Left cardiac atrium (tissue), 4 donors: ENCODE measurements around the gene PRKAR2B. TPM values are rescaled to one million over a fixed set of nuclear protein-coding genes. Genes with fewer than 3 reads are reported as not detected.
"Not testable (repeated sequence)": the region's sequence is repeated elsewhere in the genome, so short reads cannot be mapped to it uniquely, and the experiment has no call there.

ENCODE experiments used
- ATAC-seq, 2 donors: fragments of 200-7000 bp; cut with Tn5 transposase; one replicate each; pipeline ENCODE4 v1.9.1; 2020; ENCODE audit warnings: mild to moderate bottlenecking in 2 of 2, moderate library complexity in 2 of 2
- DNase-seq: peaks from one replicate; pipeline ENCODE4 v3.0.0-alpha.2; 2020
- intact Hi-C, 2 donors: fragments of 100-400 bp; cut with DNase I; formaldehyde crosslinking; loops; one replicate each; pipeline versions ENCODE4 v1.14.1 to v1.15.1; 2022 to 2023
- total RNA-seq, 2 donors: library from RNA; stranded (reverse); fragmentation: NEBNext Ultra II Directional; extraction: Animal tissue kit (Norgen Biotek cat#: 25700); gene quantifications; one replicate each; pipeline ENCODE4 v1.2.1, GENCODE V29; 2021
- donor health status: DM: no; HTN: yes; CAD: no.
- donor health status: DM: no; HTN: yes; CAD: no; lungs with severe emphysema.
- donor health status: DM: yes; HTN: yes; CAD: no.
- donor health status: Dilated cardiomyopathy.

PRKAR2B gene
- total RNA-seq, 2 donors from 2014 or later = 52.2 to 78.2 TPM

- intact Hi-C loops = no loop called here
- peak in 1 of 2 donors; percentile 44 for ATAC-seq
- DNase-seq = no peak
Measured at GRCh38 chr7:107025449-107026103, 18.9 kb upstream of the PRKAR2B start.

DNA sequence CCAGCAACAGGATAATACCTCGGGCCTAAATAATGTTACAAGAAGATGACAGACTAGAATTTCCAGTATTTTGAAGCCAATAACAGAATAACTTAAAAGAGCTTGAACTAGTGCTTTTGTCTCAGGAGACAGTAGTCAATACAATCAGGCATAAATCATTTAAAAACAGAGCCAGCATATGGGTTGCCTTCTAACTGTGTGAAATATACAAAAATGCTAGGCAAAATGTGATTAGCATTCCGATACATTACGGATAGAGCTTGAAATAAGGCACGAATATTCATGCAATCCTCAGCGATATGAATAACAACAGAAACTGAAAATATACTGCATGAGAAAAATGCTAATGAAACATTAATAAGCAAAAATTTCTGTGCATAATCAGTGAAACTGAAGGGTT is 18.3 kb upstream of the PRKAR2B start:
- ATAC-seq (no peak), DNase-seq (no peak)
- intact Hi-C loops = no loop called here

DNA sequence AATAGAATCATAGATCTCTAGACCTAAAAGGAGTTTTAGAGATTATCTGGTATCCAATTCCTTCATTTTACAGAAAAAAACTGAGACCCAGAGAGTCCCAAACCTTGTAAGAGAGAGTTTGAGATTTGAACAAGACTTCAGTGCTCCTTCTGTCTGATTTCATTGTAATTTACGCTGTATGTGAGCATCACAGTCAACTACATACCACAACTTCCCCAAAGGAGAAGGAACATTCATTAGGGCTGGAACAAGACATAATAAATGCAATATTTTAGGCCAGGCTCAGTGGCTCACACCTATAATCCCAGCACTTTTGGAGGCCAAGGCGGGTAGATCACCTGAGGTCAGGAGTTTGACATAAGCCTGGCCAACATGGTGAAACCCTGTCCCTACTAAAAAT is 17.3 kb upstream of the PRKAR2B start:
- intact Hi-C loops = no loop called here
- DNase-seq (no peak), ATAC-seq (peak in 1 of 2 donors; percentile 30)

- intact Hi-C loops = no loop called here
Measured at GRCh38 chr7:107029061-107029763, 15.3 kb upstream of the PRKAR2B start.

GRCh38 chr7:107029764-107030286 is 14.7 kb upstream of the PRKAR2B start:
- intact Hi-C loops = no loop called here
- ATAC-seq = no peak
- no peak for DNase-seq

More at GRCh38 chr7:107029061-107029763, 15.3 kb upstream of the PRKAR2B start:
- no peak for DNase-seq
- peak in 1 of 2 donors; percentile 58 for ATAC-seq

GRCh38 chr7:107032050-107032449 is 12.5 kb upstream of the PRKAR2B start:
- intact Hi-C loops = no loop called here
- DNase-seq = no peak

GRCh38 chr7:107032720-107033438 is 11.6 kb upstream of the PRKAR2B start:
- intact Hi-C loops = no loop called here
- ATAC-seq (no peak), DNase-seq (no peak)

More at GRCh38 chr7:107032050-107032449, 12.5 kb upstream of the PRKAR2B start:
- no peak for ATAC-seq

- intact Hi-C loops = no loop called here
- DNase-seq = no peak
- no peak for ATAC-seq
Measured at GRCh38 chr7:107034553-107034952, 10.0 kb upstream of the PRKAR2B start.

- no peak for DNase-seq
- ATAC-seq = peak in 1 of 2 donors; percentile 82
- intact Hi-C loops = no loop called here
Measured at GRCh38 chr7:107035446-107035845, 9.1 kb upstream of the PRKAR2B start.

DNA sequence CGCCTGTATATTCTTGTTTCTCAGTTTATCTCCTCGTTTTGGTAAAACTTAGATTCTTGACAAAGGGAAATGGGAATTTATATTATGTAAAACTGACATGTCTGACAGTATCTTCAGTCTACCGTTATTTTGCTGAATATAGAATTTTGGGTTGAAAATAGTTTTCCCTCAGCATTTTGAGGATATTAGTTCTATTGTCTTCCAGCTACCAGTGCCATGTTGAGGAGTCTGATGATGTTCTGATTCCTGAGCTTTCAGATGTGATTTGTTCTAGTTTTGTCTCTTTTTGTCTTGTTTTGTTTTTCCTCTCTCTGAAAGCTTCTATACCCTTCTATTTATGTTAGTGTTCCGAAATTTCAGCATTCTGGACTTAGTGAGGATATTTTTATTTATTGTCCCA is 8.0 kb upstream of the PRKAR2B start:
- intact Hi-C loops = no loop called here
- DNase-seq = no peak

DNA sequence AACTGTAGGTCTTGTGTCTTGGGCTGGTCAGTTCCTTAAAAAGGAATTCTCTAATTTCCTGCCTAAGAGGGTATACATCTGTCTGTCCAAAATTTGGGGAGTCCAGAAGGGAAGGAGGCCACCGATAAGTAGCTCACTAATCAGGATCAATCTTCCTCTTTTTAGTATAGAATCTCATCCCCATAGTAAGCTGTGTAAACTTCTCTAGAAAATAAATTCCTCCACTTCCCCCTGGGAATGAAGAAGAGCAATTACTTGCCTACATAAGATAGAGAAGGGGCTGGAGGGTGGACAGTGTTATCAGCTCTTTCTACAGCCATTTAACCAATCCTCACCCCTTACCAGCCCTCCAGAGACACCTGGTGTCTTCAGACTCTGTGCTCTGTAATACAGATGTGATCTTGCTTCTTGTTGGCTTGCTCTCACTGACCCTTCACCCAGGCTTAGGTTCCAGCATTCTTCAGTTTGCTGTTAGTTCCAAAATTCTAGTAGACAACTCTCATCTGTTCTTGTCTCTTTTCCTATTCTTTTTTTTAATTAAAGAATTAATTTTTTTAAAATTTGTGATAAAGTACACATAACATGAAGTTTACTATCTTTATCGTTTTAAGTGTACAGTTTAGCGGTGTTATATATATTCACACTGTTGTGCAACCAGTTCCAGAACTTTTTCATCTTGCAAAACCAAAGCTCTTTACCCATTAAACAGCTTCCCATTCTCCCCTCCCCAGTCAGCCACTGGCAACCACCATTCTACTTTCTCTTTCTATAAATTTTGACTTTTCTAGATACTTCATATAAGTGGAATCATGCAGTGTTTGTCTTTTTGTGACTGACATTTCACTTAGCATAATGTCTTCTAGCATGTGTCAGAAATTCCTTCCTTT is 6.5 kb upstream of the PRKAR2B start:
- ATAC-seq = no peak
- intact Hi-C loops = no loop called here
- DNase-seq = no peak

More for the DNA sequence above, 8.0 kb upstream of the PRKAR2B start:
- no peak for ATAC-seq

DNA sequence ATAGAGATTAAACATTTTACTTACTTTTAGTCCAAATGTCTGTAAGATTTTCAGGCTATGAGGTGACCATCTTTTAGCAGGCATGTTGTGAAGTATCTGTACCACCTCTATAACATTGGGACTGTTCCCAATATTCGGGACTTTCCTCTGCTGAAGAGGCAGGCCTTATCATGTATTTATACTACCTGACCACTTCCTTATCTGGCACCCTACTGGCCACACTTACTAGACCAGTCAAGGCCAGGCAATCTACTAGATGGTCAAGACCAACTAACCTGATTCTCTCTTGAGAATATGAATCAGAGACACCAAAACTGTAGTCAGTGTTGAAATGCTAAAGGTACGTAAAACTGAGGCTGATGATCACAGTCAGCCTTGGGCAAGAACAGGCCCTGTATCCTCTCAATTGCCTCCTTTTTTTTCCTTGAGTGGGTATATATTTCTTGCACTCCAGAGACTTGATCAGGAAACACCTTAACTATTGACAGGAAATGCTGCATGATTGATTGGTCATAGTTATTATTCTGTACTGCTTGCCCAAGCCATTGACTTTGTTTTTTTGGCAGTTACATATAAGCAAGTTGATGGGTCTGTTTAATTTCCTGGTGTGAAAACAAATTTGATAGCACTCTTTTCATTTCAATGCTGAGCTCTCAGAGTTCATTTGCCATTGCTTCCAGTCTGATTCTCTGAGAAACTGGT is 5.2 kb upstream of the PRKAR2B start:
- intact Hi-C loops = no loop called here
- DNase-seq (no peak), ATAC-seq (no peak)

DNA sequence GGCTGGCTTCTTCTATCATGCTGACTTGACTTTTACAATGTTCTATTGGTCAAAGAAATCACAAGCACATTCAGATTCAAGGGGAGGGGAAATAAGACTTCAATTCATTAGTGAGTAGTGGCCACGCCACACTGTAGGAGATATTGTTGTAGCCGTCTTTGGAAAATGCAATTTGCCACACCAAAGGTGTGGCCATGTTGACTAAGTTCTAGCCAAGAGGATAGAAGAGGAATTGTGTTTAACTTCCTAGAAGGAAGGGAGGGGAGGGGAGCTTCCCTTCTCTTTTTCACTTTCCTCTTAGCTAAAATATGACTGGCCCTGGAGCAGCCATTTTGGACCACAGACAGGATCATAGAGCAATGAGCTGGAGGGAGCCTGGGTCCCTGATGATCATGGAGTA is 3.4 kb upstream of the PRKAR2B start:
- intact Hi-C loops = no loop called here
- no peak for DNase-seq
- ATAC-seq = no peak

GRCh38 chr7:107041764-107042163 is 2.7 kb upstream of the PRKAR2B start:
- ATAC-seq, DNase-seq, intact Hi-C loops: not testable (repeated sequence)

- ATAC-seq, DNase-seq, intact Hi-C loops: not testable (repeated sequence)
Measured at GRCh38 chr7:107042326-107042910, 2.1 kb upstream of the PRKAR2B start.

DNA sequence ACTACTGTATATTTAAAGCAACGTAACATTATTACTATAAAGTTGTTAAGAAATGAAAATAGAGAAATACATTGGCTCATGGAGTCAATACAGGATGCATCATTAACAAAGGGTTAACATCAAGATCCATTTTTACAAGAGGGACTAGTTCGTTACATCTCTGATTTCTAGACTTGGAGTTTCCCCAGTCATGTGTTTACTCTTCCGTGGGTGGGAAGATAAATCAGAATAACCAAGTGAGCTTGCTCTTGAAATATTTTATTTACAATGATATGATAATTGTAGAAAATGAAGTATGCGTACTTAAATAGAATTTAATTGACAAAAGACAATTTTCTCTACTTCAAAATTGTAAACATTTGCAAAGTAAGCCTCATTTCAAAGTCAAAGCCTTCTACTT is 1.0 kb upstream of the PRKAR2B start:
- no peak for ATAC-seq

GRCh38 chr7:107043921-107044346 is 571 bp upstream of the PRKAR2B start:
- no peak for DNase-seq
- ATAC-seq = peak in 1 of 2 donors; percentile 1
- intact Hi-C loops = no loop called here

More for the DNA sequence above, 1.0 kb upstream of the PRKAR2B start:
- no peak for DNase-seq
- intact Hi-C loops = no loop called here
